DMS153 treated with DMSO at 0.1 percent for 48 hours (cell line): ENCODE data around the gene MCOLN2.
"Not testable (repeated sequence)": the region's sequence is repeated elsewhere in the genome, so short reads cannot be mapped to it uniquely, and the experiment has no call there.

Source experiments
- DNase-seq: peaks from one replicate; lab custom pipeline; 2025; ENCODE audit not compliant: unreplicated experiment; lab: John Stamatoyannopoulos, UW

MCOLN2 gene

DNA sequence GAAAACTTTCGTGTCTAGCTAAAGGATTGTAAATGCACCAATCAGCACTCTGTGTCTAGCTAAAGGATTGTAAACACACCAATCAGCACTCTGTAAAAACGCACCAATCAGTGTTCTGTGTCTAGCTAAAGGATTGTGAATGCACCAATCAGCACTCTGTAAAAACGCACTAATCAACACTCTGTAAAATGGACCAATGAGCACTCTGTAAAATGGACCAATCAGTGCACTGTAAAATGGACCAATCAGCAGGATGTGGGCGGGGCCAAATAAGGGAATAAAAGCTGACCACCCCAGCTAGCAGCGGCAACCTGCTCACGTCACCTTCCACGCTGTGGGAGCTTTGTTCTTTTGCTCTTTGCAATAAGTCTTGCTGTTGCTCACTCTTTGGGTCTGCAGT, 94.2 kb downstream of the MCOLN2 start:
- DNase-seq: not testable (repeated sequence)

- no peak for DNase-seq
These were observed 96.9 kb downstream of the MCOLN2 start for GRCh38 chr1:84899969-84900368.

GRCh38 chr1:84896279-84896678, 100.6 kb downstream of the MCOLN2 start:
- no peak for DNase-seq

GRCh38 chr1:84892705-84893618, 104.0 kb downstream of the MCOLN2 start, which contains the start of gene LPAR3:
LPAR3 (minus strand) TSS chr1:84893206; CDS start chr1:84866120, 27,086 bp downstream.
- DNase-seq: peak; percentile 22

DNA sequence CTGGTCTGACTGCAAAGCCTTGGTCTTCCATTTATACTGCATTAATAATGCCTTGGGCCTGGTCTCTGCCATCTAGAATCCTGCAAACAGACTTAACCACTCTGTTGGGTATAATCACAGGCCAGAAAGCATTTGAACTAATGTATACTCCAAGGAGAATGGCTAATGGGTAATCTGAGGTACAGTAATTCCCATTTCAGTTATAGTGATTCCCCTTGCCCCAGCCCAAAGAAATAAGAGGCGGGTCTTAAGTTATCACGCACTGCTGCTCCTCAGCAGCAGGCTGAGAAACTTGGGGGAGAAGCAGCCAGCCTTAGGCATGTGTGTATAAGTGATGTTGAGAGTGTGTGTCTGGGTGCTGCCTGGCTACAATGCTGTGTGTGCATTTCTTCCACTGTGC, 106.3 kb downstream of the MCOLN2 start:
- no peak for DNase-seq

DNA sequence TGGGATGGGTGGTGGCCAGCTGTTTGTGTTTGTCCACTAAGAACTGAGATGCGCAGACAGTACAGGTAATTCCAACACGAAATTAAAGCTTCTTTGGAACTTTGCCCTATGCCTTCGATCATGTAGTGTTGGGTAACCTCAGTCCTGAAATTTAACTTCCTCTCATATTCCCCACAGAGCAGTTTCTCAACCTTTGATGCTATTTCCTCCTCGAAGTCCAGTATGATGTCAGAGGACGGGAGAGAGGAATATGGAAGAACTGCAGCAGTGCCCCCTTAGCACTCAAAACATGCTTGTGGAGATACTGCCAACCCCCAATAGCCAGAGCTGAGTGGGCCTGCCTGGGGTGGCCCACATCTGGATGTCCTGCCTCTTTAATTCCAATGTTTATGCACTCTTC, 107.5 kb downstream of the MCOLN2 start:
- no peak for DNase-seq

DNA sequence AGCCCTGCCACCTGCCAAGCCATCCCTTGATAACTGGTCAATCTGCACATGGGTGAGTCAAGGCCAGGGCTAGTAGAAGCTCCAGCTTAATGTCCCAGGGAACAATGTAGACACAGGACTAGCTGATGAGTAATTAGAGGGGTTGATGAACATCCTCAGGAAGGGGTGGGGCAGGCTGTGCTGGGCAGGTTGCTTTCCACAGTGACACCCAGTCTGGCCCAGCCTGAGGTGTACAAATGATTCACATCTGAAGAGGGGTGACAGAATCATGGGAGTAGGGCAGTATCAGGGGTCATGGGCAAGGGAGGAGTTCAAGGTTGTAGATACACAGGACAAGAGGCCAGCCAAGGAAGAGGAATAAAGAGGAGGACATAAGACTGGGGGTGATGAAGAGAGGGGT, 108.2 kb downstream of the MCOLN2 start:
- DNase-seq: no peak

GRCh38 chr1:84887261-84887934, 109.5 kb downstream of the MCOLN2 start:
- no peak for DNase-seq

- no peak for DNase-seq
These were observed 111.4 kb downstream of the MCOLN2 start for GRCh38 chr1:84885469-84885868.

- no peak for DNase-seq
These were observed 112.1 kb downstream of the MCOLN2 start for GRCh38 chr1:84884671-84885389.

GRCh38 chr1:84883286-84883685, 113.6 kb downstream of the MCOLN2 start:
- DNase-seq: no peak

DNA sequence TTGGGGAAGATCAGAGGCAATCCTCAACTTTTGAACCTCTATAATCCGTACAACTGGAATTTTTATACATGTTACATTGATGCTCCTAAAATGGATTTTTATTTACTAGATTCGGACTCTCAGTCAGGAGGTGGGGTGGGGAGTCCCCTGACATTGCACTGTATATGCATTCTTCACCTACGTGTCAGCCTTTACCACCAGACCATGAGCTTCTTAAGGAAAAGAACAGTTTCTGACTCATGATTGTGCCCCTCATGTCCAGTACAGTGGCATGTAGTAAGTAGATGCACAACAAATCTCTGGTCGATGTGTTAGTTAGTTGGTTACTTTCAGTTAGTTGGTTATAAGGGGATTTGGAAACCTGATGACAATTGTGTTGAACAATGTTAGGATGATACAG, 119.3 kb downstream of the MCOLN2 start:
- no peak for DNase-seq

DNA sequence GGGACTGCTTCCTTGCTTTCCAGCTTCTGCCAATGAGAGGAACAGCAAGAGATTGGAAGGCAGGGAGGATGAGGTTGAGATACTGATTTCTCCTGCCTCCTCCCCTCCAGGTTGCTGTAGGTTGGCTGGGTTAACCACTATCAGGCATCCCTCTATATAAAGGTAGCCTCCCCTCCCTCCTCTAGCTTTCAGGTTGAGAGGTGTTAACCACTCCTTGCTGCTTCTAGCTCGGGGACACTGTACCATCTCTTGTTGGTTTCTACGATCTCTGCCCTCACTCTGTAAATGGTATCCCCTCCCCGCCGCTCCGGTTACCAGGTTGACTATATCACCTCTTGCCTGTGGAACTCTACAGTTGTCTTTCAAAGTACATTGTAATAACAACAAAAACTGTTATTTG, 120.6 kb downstream of the MCOLN2 start:
- DNase-seq: no peak
